ENCODE results near the gene CLSTN1.

GRCh38 chr1:9842073-9842711, 18.4 kb upstream of the CLSTN1 start:
- TF ChIP-seq POLR2AphosphoS5 (IDR thresholded peaks at IDR 0.05; ENCODE audit: low read depth, low read length) = no peak
- TF ChIP-seq RCOR1 (IDR thresholded peaks at IDR 0.05; ENCODE audit: low read length) = no peak
- no peak for TF ChIP-seq CTCF (IDR thresholded peaks at IDR 0.05)
- TF ChIP-seq PBX3 (IDR thresholded peaks at IDR 0.05) = no peak
- TF ChIP-seq IRF3 (IDR thresholded peaks at IDR 0.05; ENCODE audit: low read depth, low read length) = no peak

Data from SK-N-SH (cell line).